Progenitor cell of endocrine pancreas (in vitro differentiated cells): ENCODE measurements around the gene IER5. TPM values are rescaled to one million over a fixed set of nuclear protein-coding genes. Genes with fewer than 3 reads are reported as not detected.

Experiments used
- DNase-seq: peaks from one replicate; pipeline ENCODE4 v3.0.0; 2021; ENCODE audit warnings: low spot score; ENCODE audit not compliant: unreplicated experiment
- H3K27ac Mint-ChIP-seq: 2 replicates; pipeline ENCODE4 v1.8.0; 2021; ENCODE audit warnings: mild to moderate bottlenecking, moderate library complexity, mixed read lengths
- H3K27me3 Mint-ChIP-seq: 2 replicates; pipeline ENCODE4 v1.8.0; 2021; ENCODE audit warnings: mixed read lengths
- H3K36me3 Mint-ChIP-seq: 2 replicates; pipeline ENCODE4 v1.8.0; 2022; ENCODE audit warnings: mixed read lengths; ENCODE audit not compliant: insufficient read depth
- H3K4me1 Mint-ChIP-seq: 2 replicates; pipeline ENCODE4 v1.8.0; 2021; ENCODE audit warnings: low read depth, mixed read lengths
- H3K4me3 Mint-ChIP-seq: 2 replicates; pipeline ENCODE4 v1.8.0; 2021; ENCODE audit warnings: low read depth, mild to moderate bottlenecking, moderate library complexity, mixed read lengths
- H3K9me3 Mint-ChIP-seq: 2 replicates; pipeline ENCODE4 v1.8.0; 2021; ENCODE audit warnings: low read depth, mixed read lengths
- total RNA-seq: library from RNA; stranded (reverse); gene quantifications from 2 replicates; pipeline ENCODE4 v1.2.1, GENCODE V29; 2021
- TF ChIP-seq, protein P1 (sequence below): fragments of 200-600 bp; sonication (generic); IDR thresholded peaks from one replicate; pipeline ENCODE4 v1.5.0; 2021; ENCODE audit warnings: antibody characterized with exemption, mild to moderate bottlenecking; ENCODE audit not compliant: unreplicated experiment

IER5 gene
- total RNA-seq, 1 donor from 2014 or later, result 1.7 TPM

DNA sequence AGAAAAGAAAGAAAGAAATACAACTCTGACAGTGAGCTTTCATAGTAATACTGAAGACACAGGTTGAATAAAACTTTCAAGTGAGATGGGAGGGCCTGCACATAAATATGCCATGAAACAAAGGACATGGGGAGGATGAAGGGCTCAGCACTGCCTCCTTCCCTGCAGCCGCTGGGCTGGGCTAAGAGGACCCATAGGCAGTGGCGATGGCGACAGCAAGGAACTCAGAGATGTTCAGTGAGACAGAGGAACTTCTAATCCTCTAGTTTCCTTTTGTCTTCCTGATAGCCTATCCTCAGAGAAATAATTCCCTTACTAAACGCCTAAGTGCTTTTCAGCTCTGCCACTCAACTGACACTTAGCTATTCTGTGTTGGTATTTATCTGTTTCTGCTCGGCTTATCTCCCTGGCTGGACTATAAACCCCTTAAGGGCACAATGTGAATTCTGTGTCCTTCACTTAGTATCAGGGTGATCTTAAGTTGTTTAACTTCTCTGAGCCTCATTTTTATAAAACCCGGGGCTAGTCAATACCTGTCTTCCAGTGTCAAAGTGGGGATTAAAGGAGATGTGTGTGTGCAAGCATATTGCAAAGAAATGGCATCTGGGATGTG is 24.4 kb upstream of the IER5 start:
- TF ChIP-seq, protein P1, sequence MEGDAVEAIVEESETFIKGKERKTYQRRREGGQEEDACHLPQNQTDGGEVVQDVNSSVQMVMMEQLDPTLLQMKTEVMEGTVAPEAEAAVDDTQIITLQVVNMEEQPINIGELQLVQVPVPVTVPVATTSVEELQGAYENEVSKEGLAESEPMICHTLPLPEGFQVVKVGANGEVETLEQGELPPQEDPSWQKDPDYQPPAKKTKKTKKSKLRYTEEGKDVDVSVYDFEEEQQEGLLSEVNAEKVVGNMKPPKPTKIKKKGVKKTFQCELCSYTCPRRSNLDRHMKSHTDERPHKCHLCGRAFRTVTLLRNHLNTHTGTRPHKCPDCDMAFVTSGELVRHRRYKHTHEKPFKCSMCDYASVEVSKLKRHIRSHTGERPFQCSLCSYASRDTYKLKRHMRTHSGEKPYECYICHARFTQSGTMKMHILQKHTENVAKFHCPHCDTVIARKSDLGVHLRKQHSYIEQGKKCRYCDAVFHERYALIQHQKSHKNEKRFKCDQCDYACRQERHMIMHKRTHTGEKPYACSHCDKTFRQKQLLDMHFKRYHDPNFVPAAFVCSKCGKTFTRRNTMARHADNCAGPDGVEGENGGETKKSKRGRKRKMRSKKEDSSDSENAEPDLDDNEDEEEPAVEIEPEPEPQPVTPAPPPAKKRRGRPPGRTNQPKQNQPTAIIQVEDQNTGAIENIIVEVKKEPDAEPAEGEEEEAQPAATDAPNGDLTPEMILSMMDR, result no peak
- H3K4me1 Mint-ChIP-seq, result peaks cover 6% of the 10 kb centered on the region
- H3K4me3 Mint-ChIP-seq, result no peak overlapping the region
- peaks cover 11% of the 10 kb centered on the region for H3K27me3 Mint-ChIP-seq
- peaks cover 3% of the 10 kb centered on the region for H3K9me3 Mint-ChIP-seq
- DNase-seq, result no peak
- H3K27ac Mint-ChIP-seq, result no peak overlapping the region
- H3K36me3 Mint-ChIP-seq, result no peaks in the 10 kb centered on the region

DNA sequence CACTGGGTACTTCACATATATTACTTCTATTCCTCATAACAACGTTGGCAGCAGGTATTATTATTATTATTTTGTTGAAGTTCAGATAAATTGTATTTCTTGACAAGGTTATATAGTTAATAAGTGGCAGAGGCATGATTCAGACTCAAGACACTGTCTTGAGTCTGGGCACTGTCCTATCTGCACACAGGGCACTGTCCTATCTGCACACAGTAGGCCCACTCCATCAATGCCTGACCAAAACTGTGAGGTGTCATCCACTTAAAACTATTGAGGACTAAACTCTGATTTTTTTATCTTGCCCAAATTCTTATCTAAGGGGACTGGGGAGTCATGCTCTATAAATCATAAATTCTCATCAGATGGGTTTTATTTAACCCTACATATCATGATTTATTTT is 23.8 kb upstream of the IER5 start:
- Mint-ChIP-seq H3K36me3 (no peaks in the 10 kb centered on the region), H3K9me3 (no peaks in the 10 kb centered on the region), H3K27ac (no peak overlapping the region), H3K27me3 (peaks cover 6% of the 10 kb centered on the region), H3K4me1 (peaks cover 6% of the 10 kb centered on the region), H3K4me3 (no peak overlapping the region)
- no peak for DNase-seq
- TF ChIP-seq, protein P1, result no peak

DNA sequence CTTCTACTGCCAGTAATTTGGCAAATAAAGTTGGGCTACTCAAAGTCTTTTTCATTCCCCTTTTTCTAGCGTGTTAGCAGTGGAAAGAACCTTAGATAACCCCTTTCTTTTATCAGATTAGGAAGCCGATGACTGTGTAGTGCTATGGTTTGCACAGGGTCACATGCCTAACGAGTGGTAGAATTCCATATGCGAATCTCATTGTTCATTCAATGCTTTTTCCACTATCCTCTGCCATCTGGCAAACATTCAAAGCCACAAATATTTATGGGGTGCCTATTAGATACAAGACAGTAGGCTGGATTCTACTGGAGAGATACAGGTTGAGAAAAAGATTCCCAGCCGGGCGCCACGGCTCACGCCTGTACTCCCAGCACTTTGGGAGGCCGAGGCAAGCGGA is 14.9 kb upstream of the IER5 start:
- DNase-seq, result no peak
- no peak overlapping the region for H3K27ac Mint-ChIP-seq
- H3K4me1 Mint-ChIP-seq, result peaks cover 3% of the 10 kb centered on the region
- peaks cover 30% of the 10 kb centered on the region for H3K27me3 Mint-ChIP-seq
- no peaks in the 10 kb centered on the region for H3K36me3 Mint-ChIP-seq
- H3K4me3 Mint-ChIP-seq, result no peak overlapping the region
- peaks cover 3% of the 10 kb centered on the region for H3K9me3 Mint-ChIP-seq
- TF ChIP-seq, protein P1, result no peak

DNA sequence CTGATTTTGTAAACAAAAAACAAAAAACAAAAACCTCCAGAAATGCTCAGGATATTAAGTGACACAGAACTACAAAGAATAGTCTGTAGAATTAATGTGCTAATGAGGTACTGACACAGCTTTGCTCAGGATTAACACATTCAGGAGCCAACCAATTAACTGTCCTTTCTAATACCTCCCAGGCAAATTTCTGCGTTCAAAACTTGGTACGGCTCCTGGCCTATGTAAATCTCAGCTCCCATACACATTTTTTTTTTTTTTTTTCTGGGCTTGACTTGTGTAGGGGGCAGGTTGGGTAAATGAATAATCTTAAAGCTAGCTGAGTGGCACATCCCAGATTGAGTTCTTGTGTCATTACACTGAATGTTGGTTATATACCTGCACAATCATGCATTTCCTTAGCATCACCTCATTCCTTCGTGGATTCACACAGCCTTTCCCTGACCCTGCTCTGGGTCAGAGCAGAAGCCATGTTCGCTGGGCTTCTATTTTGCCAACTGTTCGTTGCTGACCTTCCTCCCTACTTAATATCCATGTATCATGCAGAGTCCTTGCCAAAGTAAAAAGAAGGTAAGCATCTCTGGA is 12.6 kb upstream of the IER5 start:
- Mint-ChIP-seq H3K4me1 (peaks cover 3% of the 10 kb centered on the region), H3K27ac (peak overlapping the region; percentile 60), H3K36me3 (no peaks in the 10 kb centered on the region), H3K4me3 (no peak overlapping the region), H3K27me3 (peaks cover 32% of the 10 kb centered on the region), H3K9me3 (peaks cover 3% of the 10 kb centered on the region)
- TF ChIP-seq, protein P1, result no peak
- no peak for DNase-seq

DNA sequence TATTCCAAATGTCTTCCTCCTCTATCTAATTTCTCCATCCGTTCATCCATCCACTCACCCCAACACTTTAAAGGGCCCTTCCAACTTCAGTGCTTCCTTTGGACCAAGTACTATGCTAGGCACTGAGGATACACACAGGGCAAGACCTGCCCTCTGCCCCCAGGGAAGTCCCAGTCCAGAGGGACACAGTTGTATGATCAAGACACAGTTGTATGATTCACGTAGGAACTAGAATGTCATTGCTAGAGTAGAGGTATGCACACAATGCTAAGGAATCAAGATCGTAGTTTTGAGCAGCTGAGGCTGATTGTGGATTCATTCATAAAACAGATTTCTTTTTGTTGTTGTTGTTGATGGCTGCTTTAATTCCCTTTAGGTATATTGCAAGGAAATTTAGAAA is 11.6 kb upstream of the IER5 start:
- TF ChIP-seq, protein P1, result no peak
- Mint-ChIP-seq H3K9me3 (peaks cover 3% of the 10 kb centered on the region), H3K4me3 (no peak overlapping the region), H3K4me1 (peaks cover 6% of the 10 kb centered on the region), H3K27ac (no peak overlapping the region), H3K27me3 (peaks cover 32% of the 10 kb centered on the region), H3K36me3 (no peaks in the 10 kb centered on the region)
- DNase-seq, result no peak
